Body of pancreas (tissue), 4 donors: ENCODE measurements around the gene NANOS3. TPM values are rescaled to one million over a fixed set of nuclear protein-coding genes. Genes with fewer than 3 reads are reported as not detected.

Experiments used
- ATAC-seq: fragments of 150-250 bp; one replicate; pipeline ENCODE4 v1.9.1; 2016
- DNase-seq, 4 donors: peaks; one replicate each; pipeline ENCODE4 v3.0.0-alpha.2; 2019
- H3K27ac ChIP-seq, 4 donors: fragments of 200-600 bp; sonication (generic); 1 replicate in 3 of 4; 2 replicates in 1 of 4; pipeline versions ENCODE4 v1.5.1 to v1.6.1; 2016 to 2019; ENCODE audit warnings: mild to moderate bottlenecking in 1 of 4, mixed read lengths in 1 of 4, moderate library complexity in 1 of 4
- H3K27me3 ChIP-seq, 2 donors: fragments of 200-600 bp; sonication (generic); one replicate each; pipeline ENCODE4 v1.6.0; 2016; ENCODE audit warnings: mild to moderate bottlenecking in 1 of 2
- H3K36me3 ChIP-seq, 2 donors: fragments of 200-600 bp; sonication (generic); replicated peaks in 1 of 2; 2 replicates each; pipeline ENCODE4 v1.5.1; 2016; ENCODE audit warnings: low read depth in 2 of 2; ENCODE audit not compliant: insufficient read depth in 1 of 2
- H3K4me1 ChIP-seq: fragments of 200-600 bp; sonication (generic); one replicate; pipeline ENCODE4 v1.6.0; 2016
- H3K4me3 ChIP-seq, 2 donors: fragments of 200-600 bp; sonication (generic); 1 replicate in 1 of 2; 2 replicates in 1 of 2; pipeline ENCODE4 v1.5.1; 2016 to 2019
- H3K9me3 ChIP-seq, 3 donors: fragments of 200-600 bp; sonication (generic); 1 replicate in 2 of 3; 2 replicates in 1 of 3; pipeline ENCODE4 v1.5.1; 2016
- POLR2A ChIP-seq, 3 donors: fragments of 450-650 bp; IDR thresholded peaks; one replicate each; pipeline ENCODE4 v1.6.1; 2016; ENCODE audit warnings: antibody characterized with exemption in 3 of 3, mild to moderate bottlenecking in 2 of 3
- WGBS, 2 donors: methylation state at CpG; one replicate each; pipeline ENCODE4 v1.1.5; 2017; 5-methylcytosine and 5-hydroxymethylcytosine counted together
- intact Hi-C: fragments of 100-400 bp; cut with DNase I; formaldehyde crosslinking; loops from one replicate; pipeline ENCODE4 v1.15.1; 2023
- microRNA counts, 2 donors: library from miRNA; unstranded; fragments of <30 nt; microRNA quantifications; one replicate each; lab custom pipeline; 2017
- microRNA-seq, 2 donors: library from miRNA; unstranded; fragments of <30 nt; microRNA quantifications; one replicate each; pipeline ENCODE4, GENCODE V29; 2016; ENCODE audit warnings: borderline number of aligned reads in 2 of 2, borderline replicate concordance in 2 of 2
- small RNA-seq: library from RNA; depleted of rRNA; stranded (forward); fragments of <200 nt; gene quantifications from one replicate; pipeline ENCODE3, GENCODE V24; 2016
- total RNA-seq, 2 donors: library from RNA; depleted of rRNA; stranded (reverse); fragments of >200 nt; gene quantifications; one replicate each; pipeline ENCODE4 v1.1.0, GENCODE V29; 2016
- TF ChIP-seq, protein P1 (sequence below), 7 experiments: fragments of 450-650 bp in 4 of 7; fragments of 200-600 bp in 3 of 7; sonication (generic) in 3 of 7; IDR thresholded peaks; one replicate each; pipeline ENCODE4 v1.5.1; 2016 to 2019; ENCODE audit warnings: antibody characterized with exemption in 7 of 7

Gene NANOS3
- total RNA-seq, 2 donors from 2014 or later: not detected

DNA sequence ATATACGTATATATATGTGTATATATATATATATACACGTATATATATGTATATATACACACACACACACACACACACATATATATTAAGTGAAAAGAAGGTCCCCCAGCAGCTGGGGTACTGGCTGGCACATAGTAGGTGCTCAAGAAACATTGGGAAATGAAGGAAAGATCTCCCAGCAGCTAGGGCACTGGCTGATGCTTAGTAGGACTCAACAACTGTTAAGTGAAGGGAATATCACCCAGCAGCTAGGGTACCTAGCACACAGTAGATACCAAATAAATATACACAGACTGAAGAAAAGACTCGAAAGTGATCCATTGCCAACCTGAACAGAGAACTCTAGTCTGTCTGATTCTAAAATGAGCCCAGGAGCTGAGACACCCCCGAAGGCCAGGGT is 49.1 kb downstream of the NANOS3 start:
- Histone ChIP-seq H3K36me3 (peaks cover 11 to 23% of the 10 kb centered on the region in 2 donors), H3K4me3 (no peak overlapping the region), H3K4me1 (no peaks in the 10 kb centered on the region), H3K27ac (no peak overlapping the region), H3K27me3 (no peaks in the 10 kb centered on the region), H3K9me3 (no peaks in the 10 kb centered on the region)
- 59 to 90% methylated on average over 3 to 4 of the region's 4 CpGs for WGBS, 2 donors
- intact Hi-C loops: no loop called here
- ATAC-seq: no peak
- TF ChIP-seq, protein P1, sequence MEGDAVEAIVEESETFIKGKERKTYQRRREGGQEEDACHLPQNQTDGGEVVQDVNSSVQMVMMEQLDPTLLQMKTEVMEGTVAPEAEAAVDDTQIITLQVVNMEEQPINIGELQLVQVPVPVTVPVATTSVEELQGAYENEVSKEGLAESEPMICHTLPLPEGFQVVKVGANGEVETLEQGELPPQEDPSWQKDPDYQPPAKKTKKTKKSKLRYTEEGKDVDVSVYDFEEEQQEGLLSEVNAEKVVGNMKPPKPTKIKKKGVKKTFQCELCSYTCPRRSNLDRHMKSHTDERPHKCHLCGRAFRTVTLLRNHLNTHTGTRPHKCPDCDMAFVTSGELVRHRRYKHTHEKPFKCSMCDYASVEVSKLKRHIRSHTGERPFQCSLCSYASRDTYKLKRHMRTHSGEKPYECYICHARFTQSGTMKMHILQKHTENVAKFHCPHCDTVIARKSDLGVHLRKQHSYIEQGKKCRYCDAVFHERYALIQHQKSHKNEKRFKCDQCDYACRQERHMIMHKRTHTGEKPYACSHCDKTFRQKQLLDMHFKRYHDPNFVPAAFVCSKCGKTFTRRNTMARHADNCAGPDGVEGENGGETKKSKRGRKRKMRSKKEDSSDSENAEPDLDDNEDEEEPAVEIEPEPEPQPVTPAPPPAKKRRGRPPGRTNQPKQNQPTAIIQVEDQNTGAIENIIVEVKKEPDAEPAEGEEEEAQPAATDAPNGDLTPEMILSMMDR (IDR thresholded peaks at IDR 0.05): no peak
- no peak for TF ChIP-seq POLR2A (IDR thresholded peaks at IDR 0.05)
- no peak for DNase-seq

DNA sequence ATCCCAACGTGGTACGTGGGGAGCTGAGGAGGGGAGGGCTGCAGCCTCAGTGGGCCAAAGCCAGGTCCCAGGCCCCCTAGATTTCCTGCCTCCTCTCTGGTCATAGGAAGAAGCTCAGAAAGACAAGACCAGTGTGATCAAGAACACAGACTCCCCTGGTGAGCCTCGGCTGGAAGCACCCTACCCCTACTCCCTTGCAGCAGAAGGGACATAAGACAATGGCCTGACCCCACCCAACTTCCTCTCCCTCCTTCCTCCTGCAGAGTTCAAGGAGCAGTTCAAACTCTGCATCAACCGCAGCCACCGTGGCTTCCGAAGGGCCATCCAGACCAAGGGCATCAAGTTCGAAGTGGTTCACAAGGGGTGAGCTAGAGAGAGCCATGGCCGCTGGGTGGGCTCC is 49.8 kb downstream of the NANOS3 start:
- Histone ChIP-seq H3K9me3 (no peaks in the 10 kb centered on the region), H3K27ac (no peak overlapping the region), H3K36me3 (peaks cover 4 to 21% of the 10 kb centered on the region in 2 donors), H3K4me3 (no peak overlapping the region), H3K27me3 (no peaks in the 10 kb centered on the region), H3K4me1 (no peaks in the 10 kb centered on the region)
- DNase-seq (no peak), ATAC-seq (no peak)
- WGBS, 2 donors: 73 to 91% methylated on average over 4 to 5 of the region's 8 CpGs
- no peak for TF ChIP-seq POLR2A (IDR thresholded peaks at IDR 0.05)
- TF ChIP-seq, protein P1 (IDR thresholded peaks at IDR 0.05): no peak
- intact Hi-C loops: no loop called here

DNA sequence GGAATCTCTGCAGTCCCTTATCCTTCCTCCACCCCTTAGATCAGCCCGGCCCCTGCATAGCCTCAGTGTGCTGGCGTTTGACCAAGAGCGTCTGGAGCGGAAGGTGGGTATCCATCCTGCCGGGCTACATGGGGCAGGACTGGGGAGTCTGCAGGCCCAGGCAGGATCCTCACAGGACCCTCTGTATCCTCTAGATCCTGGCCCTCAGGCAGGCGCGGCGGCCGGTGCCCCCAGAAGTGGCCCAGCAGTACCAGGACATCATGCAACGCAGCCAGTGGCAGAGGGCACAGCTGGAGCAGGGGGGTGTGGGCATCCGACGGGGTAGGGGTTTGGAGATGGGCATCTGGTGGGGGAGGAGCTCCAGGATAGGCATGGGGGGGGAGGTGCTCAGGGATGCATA is 52.4 kb downstream of the NANOS3 start:
- ATAC-seq (no peak), DNase-seq (no peak)
- intact Hi-C loops: no loop called here
- H3K4me3 ChIP-seq: no peak overlapping the region
- no peaks in the 10 kb centered on the region for H3K9me3 ChIP-seq
- H3K27ac ChIP-seq: no peak overlapping the region
- TF ChIP-seq POLR2A (IDR thresholded peaks at IDR 0.05): no peak
- TF ChIP-seq, protein P1 (IDR thresholded peaks at IDR 0.05): no peak
- WGBS, 2 donors: 87 to 92% methylated on average over 7 to 10 of the region's 12 CpGs
- H3K4me1 ChIP-seq: no peaks in the 10 kb centered on the region
- no peaks in the 10 kb centered on the region for H3K27me3 ChIP-seq
- peaks cover 3 to 10% of the 10 kb centered on the region in 2 donors for H3K36me3 ChIP-seq

DNA sequence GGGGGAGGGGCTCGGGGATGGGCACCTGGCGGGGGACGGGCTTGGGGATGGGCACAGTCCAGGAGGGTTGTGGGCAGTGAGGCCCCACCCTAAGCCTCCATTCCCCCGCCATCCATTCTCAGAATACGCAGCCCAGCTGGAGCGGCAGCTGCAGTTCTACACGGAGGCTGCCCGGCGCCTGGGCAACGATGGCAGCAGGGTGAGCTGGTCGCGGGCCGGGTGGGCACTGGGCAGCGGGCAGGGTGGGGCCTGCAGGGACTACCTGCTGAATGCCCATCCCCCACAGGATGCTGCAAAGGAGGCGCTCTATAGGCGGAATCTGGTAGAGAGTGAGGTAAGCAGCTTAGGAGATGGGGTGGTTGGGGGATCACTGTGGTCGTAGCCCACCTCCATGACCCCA is 53.0 kb downstream of the NANOS3 start:
- 88 to 93% methylated on average over 6 to 7 of the region's 17 CpGs for WGBS, 2 donors
- Histone ChIP-seq H3K27me3 (no peaks in the 10 kb centered on the region), H3K4me1 (no peaks in the 10 kb centered on the region), H3K36me3 (peaks cover 3 to 10% of the 10 kb centered on the region in 2 donors), H3K4me3 (no peak overlapping the region), H3K9me3 (no peaks in the 10 kb centered on the region), H3K27ac (no peak overlapping the region)
- no peak for TF ChIP-seq POLR2A (IDR thresholded peaks at IDR 0.05)
- TF ChIP-seq, protein P1 (IDR thresholded peaks at IDR 0.05): no peak
- intact Hi-C loops: no loop called here
- DNase-seq (no peak), ATAC-seq (no peak)

MicroRNAs encoded within 50 kb of the gene (microRNA counts, 767-probe panel; counts per million panel counts)
- microRNA hsa-miR-181c-5p (lab: Ali Mortazavi, UCI) (0 to 736 counts per million in 2 donors), microRNA hsa-miR-23a-3p (lab: Ali Mortazavi, UCI) (7,024 to 11,841 counts per million in 2 donors), microRNA hsa-miR-24-3p (lab: Ali Mortazavi, UCI) (4,153 to 8,493 counts per million in 2 donors), microRNA hsa-miR-27a-3p (lab: Ali Mortazavi, UCI) (0 to 736 counts per million in 2 donors)

Small RNA genes lying within 50 kb of the gene (microRNA-seq; reads per million reads assigned to microRNA genes)
- gene MIR181C: 239 to 500 reads per million in 2 donors
- 181 to 265 reads per million in 2 donors for gene MIR181D

Small RNA genes lying within 50 kb of the gene (small RNA-seq; reads per million reads assigned to genes)
- gene MIR181C: 86.8 reads per million, percentile 96 among the genes with 10 or more reads in this experiment
- 43.9 reads per million, percentile 95 among the genes with 10 or more reads in this experiment for gene MIR181D

Other genes with a start within 250 kb of the NANOS3 start
- 10 to 100 TPM; 69.0 to 82.7 TPM for gene MRI1, start 112.6 kb upstream of the NANOS3 start, total RNA-seq
- 100 to 1,000 TPM in 1 of 2 donors, 10 to 100 TPM in 1; 47.7 to 103 TPM for gene C19orf53, start 102.7 kb upstream of the NANOS3 start, total RNA-seq
- gene ZSWIM4, start 81.7 kb upstream of the NANOS3 start, total RNA-seq: 10 to 100 TPM in 1 of 2 donors, 1 to 10 TPM in 1; 3.4 to 12.5 TPM
- gene BRME1, start 29.0 kb downstream of the NANOS3 start, total RNA-seq: 1 to 10 TPM; 3.0 to 4.9 TPM
- gene CC2D1A, start 29.1 kb downstream of the NANOS3 start, total RNA-seq: 10 to 100 TPM; 35.5 to 52.1 TPM
- gene PODNL1, start 61.3 kb downstream of the NANOS3 start, total RNA-seq: under 1 TPM in 1 of 2 donors, not detected in 1; 0.66 TPM
- gene DCAF15, start 75.4 kb downstream of the NANOS3 start, total RNA-seq: 10 to 100 TPM in 1 of 2 donors, 1 to 10 TPM in 1; 7.0 to 20.4 TPM
- gene RFX1, start 129.2 kb downstream of the NANOS3 start, total RNA-seq: 1 to 10 TPM; 3.9 to 7.6 TPM
- gene RLN3, start 151.0 kb downstream of the NANOS3 start, total RNA-seq: not detected
- 1 to 10 TPM; 1.3 to 3.6 TPM for gene IL27RA, start 154.6 kb downstream of the NANOS3 start, total RNA-seq
- gene PALM3, start 184.9 kb downstream of the NANOS3 start, total RNA-seq: 10 to 100 TPM; 17.4 to 28.3 TPM
- gene MISP3, start 195.7 kb downstream of the NANOS3 start, total RNA-seq: 10 to 100 TPM; 21.1 to 25.7 TPM
- not detected for gene C19orf67, start 208.6 kb downstream of the NANOS3 start, total RNA-seq
- 10 to 100 TPM; 11.2 to 22.1 TPM for gene SAMD1, start 213.6 kb downstream of the NANOS3 start, total RNA-seq
- gene PRKACA, start 240.6 kb downstream of the NANOS3 start, total RNA-seq: 10 to 100 TPM; 15.5 to 22.6 TPM